HEK293T (cell line): ENCODE measurements around the gene NOXA1.
"Not testable (repeated sequence)": the region's sequence is repeated elsewhere in the genome, so short reads cannot be mapped to it uniquely, and the experiment has no call there.

ENCODE experiments used
- CTCF ChIA-PET: fragments of 350-600 bp; formaldehyde crosslinking; extraction: SDS; loops from one replicate; lab custom pipeline; 2021; ENCODE audit warnings: antibody characterized with exemption, inconsistent platforms; lab: Yijun Ruan, JAX
- POLR2A ChIA-PET: fragments of 350-600 bp; formaldehyde crosslinking; extraction: SDS; loops from one replicate; lab custom pipeline; 2020; ENCODE audit warnings: antibody characterized with exemption, inconsistent platforms; lab: Yijun Ruan, JAX
- DNase-seq: peaks from one replicate; pipeline ENCODE4 v3.0.0; 2012; ENCODE audit warnings: mixed read lengths; ENCODE audit errors: extremely low spot score
- ARNT ChIP-seq: fragments of 450-650 bp; IDR thresholded peaks from 2 replicates; pipeline ENCODE4 v1.6.1; 2017; ENCODE audit warnings: mild to moderate bottlenecking
- BHLHE40 ChIP-seq: fragments of 450-650 bp; IDR thresholded peaks from 2 replicates; pipeline ENCODE4 v1.6.1; 2016; ENCODE audit warnings: mild to moderate bottlenecking, moderate library complexity, borderline replicate concordance
- CTBP1 ChIP-seq: fragments of 450-650 bp; IDR thresholded peaks from 2 replicates; pipeline ENCODE4 v1.6.1; 2016; ENCODE audit warnings: borderline replicate concordance
- ELF4 ChIP-seq: fragments of 450-650 bp; IDR thresholded peaks from 2 replicates; pipeline ENCODE4 v1.6.1; 2017; ENCODE audit warnings: antibody characterized with exemption
- FOXA1 ChIP-seq: fragments of 450-650 bp; IDR thresholded peaks from 2 replicates; pipeline ENCODE4 v1.6.1; 2016; ENCODE audit warnings: mild to moderate bottlenecking
- FOXK2 ChIP-seq: fragments of 450-650 bp; IDR thresholded peaks from 2 replicates; pipeline ENCODE4 v1.6.1; 2016; ENCODE audit warnings: mild to moderate bottlenecking
- FOXM1 ChIP-seq: fragments of 450-650 bp; IDR thresholded peaks from 2 replicates; pipeline ENCODE4 v1.6.1; 2017; ENCODE audit warnings: mild to moderate bottlenecking, borderline replicate concordance
- HDGF ChIP-seq: fragments of 450-650 bp; IDR thresholded peaks from 2 replicates; pipeline ENCODE4 v1.6.1; 2017; ENCODE audit warnings: antibody characterized with exemption, borderline replicate concordance
- L3MBTL2 ChIP-seq: fragments of 450-650 bp; conservative IDR thresholded peaks from 2 replicates; pipeline ENCODE4 v1.6.1; 2016; ENCODE audit warnings: mild to moderate bottlenecking
- LEF1 ChIP-seq: fragments of 450-650 bp; IDR thresholded peaks from 2 replicates; pipeline ENCODE4 v1.6.1; 2017; ENCODE audit warnings: mild to moderate bottlenecking, borderline replicate concordance
- NFRKB ChIP-seq: fragments of 450-650 bp; IDR thresholded peaks from 2 replicates; pipeline ENCODE4 v1.6.1; 2016; ENCODE audit warnings: mild to moderate bottlenecking, moderate library complexity
- PKNOX1 ChIP-seq: fragments of 450-650 bp; IDR thresholded peaks from 2 replicates; pipeline ENCODE4 v1.6.1; 2016
- SP1 ChIP-seq: fragments of 450-650 bp; IDR thresholded peaks from 2 replicates; pipeline ENCODE4 v1.6.1; 2017
- SUZ12 ChIP-seq: fragments of 450-650 bp; IDR thresholded peaks from 2 replicates; pipeline ENCODE4 v1.6.1; 2016; ENCODE audit warnings: mild to moderate bottlenecking
- TARDBP ChIP-seq: fragments of 450-650 bp; IDR thresholded peaks from 2 replicates; pipeline ENCODE4 v1.6.1; 2016
- ZNF384 ChIP-seq: fragments of 450-650 bp; IDR thresholded peaks from 2 replicates; pipeline ENCODE4 v1.6.1; 2016

NOXA1 gene

GRCh38 chr9:137376386-137376785, 46.8 kb upstream of the NOXA1 start:
- TF ChIP-seq BHLHE40: no peak
- no peak for TF ChIP-seq LEF1
- TF ChIP-seq FOXM1: no peak
- no peak for TF ChIP-seq TARDBP
- TF ChIP-seq PKNOX1: 0 out of 2 replicates have a peak, but pooled peaks have one; percentile 5
- TF ChIP-seq ZNF384: no peak
- no peak for TF ChIP-seq NFRKB
- POLR2A ChIA-PET: interaction anchor here (0.7 kb wide), 1 partner anchor 105 kb away, joined by 3 read pairs; no protein-coding TSS in a partner anchor
- CTCF ChIA-PET: no interaction called here
- no peak for DNase-seq

GRCh38 chr9:137378688-137379410, 44.3 kb upstream of the NOXA1 start:
- CTCF ChIA-PET, DNase-seq, POLR2A ChIA-PET: not testable (repeated sequence)

GRCh38 chr9:137379761-137380161, 43.4 kb upstream of the NOXA1 start:
- ChIA-PET CTCF (no interaction called here), POLR2A (no interaction called here)
- DNase-seq: no peak
- TF ChIP-seq CTBP1 (no peak), FOXA1 (no peak), ZNF384 (no peak), L3MBTL2 (no peak), ELF4 (no peak), ARNT (no peak), FOXM1 (no peak), BHLHE40 (no peak)

- ChIA-PET CTCF (no interaction called here), POLR2A (interaction anchor here (1.0 kb wide), 1 partner anchor 78 kb away, joined by 3 read pairs; the partner anchor contains the start of gene NRARP)
- no peak for TF ChIP-seq ARNT
- TF ChIP-seq LEF1: no peak
- TF ChIP-seq SUZ12: no peak
- no peak for TF ChIP-seq ZNF384
- no peak for TF ChIP-seq FOXA1
- no peak for TF ChIP-seq HDGF
- no peak for TF ChIP-seq TARDBP
- TF ChIP-seq SP1: no peak
- no peak for TF ChIP-seq CTBP1
- TF ChIP-seq PKNOX1: no peak
- no peak for TF ChIP-seq NFRKB
- no peak for TF ChIP-seq FOXM1
- no peak for TF ChIP-seq L3MBTL2
- DNase-seq: no peak
Measured at GRCh38 chr9:137380171-137380570, 43.0 kb upstream of the NOXA1 start.

GRCh38 chr9:137380606-137381005, 42.6 kb upstream of the NOXA1 start:
- POLR2A ChIA-PET: interaction anchor here (1.0 kb wide), 1 partner anchor 78 kb away, joined by 3 read pairs; the partner anchor contains the start of gene NRARP

GRCh38 chr9:137381501-137382443, 41.4 kb upstream of the NOXA1 start:
- POLR2A ChIA-PET: no interaction called here
- no peak for TF ChIP-seq SP1
- no peak for TF ChIP-seq FOXA1
- no peak for TF ChIP-seq NFRKB
- TF ChIP-seq ELF4: no peak
- TF ChIP-seq FOXM1: no peak
- DNase-seq: no peak
- CTCF ChIA-PET: no interaction called here

More at GRCh38 chr9:137380606-137381005, 42.6 kb upstream of the NOXA1 start:
- DNase-seq: no peak
- TF ChIP-seq NFRKB: no peak
- no peak for TF ChIP-seq FOXM1
- TF ChIP-seq CTBP1: no peak
- TF ChIP-seq ARNT: no peak
- TF ChIP-seq FOXK2: no peak
- TF ChIP-seq FOXA1: no peak
- TF ChIP-seq SUZ12: no peak
- TF ChIP-seq ZNF384: no peak
- TF ChIP-seq TARDBP: no peak
- CTCF ChIA-PET: no interaction called here
